H9 (cell line): Measurements from ENCODE around the gene NCS1. TPM values are rescaled to one million over a fixed set of nuclear protein-coding genes. Genes with fewer than 3 reads are reported as not detected.

Experiments used
- DNase-seq: peaks from one replicate; pipeline ENCODE4 v3.0.0-alpha.2; 2017
- H2AFZ ChIP-seq: one replicate; pipeline ENCODE4 v1.6.1; 2013; ENCODE audit warnings: mild to moderate bottlenecking, low read length, control low read depth, moderate library complexity
- H2AK5ac ChIP-seq: 2 replicates; pipeline ENCODE4 v1.6.1; 2013; ENCODE audit warnings: low read length, control low read depth, mixed read lengths; ENCODE audit not compliant: insufficient read length
- H2BK120ac ChIP-seq: one replicate; pipeline ENCODE4 v1.6.1; 2013; ENCODE audit warnings: low read depth, mild to moderate bottlenecking, low read length, control low read depth, inconsistent platforms; ENCODE audit not compliant: poor library complexity, severe bottlenecking
- H2BK12ac ChIP-seq: 2 replicates; pipeline ENCODE4 v1.6.1; 2013; ENCODE audit warnings: low read length, control low read depth, mixed read lengths, low read depth; ENCODE audit not compliant: insufficient read length
- H2BK15ac ChIP-seq: 2 replicates; pipeline ENCODE4 v1.6.1; 2013; ENCODE audit warnings: low read depth, low read length, control low read depth
- H2BK20ac ChIP-seq: one replicate; pipeline ENCODE4 v1.6.1; 2013; ENCODE audit warnings: low read depth, mild to moderate bottlenecking, low read length, control low read depth, inconsistent platforms; ENCODE audit not compliant: poor library complexity, severe bottlenecking
- H2BK5ac ChIP-seq: 2 replicates; pipeline ENCODE4 v1.6.1; 2013; ENCODE audit warnings: low read length, control low read depth, mixed read lengths; ENCODE audit not compliant: insufficient read length
- H3K14ac ChIP-seq: 2 replicates; pipeline ENCODE4 v1.6.1; 2013; ENCODE audit warnings: low read length, control low read depth; ENCODE audit not compliant: insufficient read depth
- H3K18ac ChIP-seq: 2 replicates; pipeline ENCODE4 v1.6.1; 2013; ENCODE audit warnings: low read depth, mild to moderate bottlenecking, mixed read lengths, low read length, control low read depth; ENCODE audit not compliant: insufficient read length
- H3K23ac ChIP-seq: 2 replicates; pipeline ENCODE4 v1.6.1; 2013; ENCODE audit warnings: low read length, control low read depth, mixed read lengths, low read depth; ENCODE audit not compliant: insufficient read length
- H3K23me2 ChIP-seq: 2 replicates; pipeline ENCODE4 v1.6.1; 2013; ENCODE audit warnings: low read depth, mild to moderate bottlenecking, mixed read lengths, low read length, control low read depth; ENCODE audit not compliant: insufficient read length, poor library complexity, severe bottlenecking
- H3K27ac ChIP-seq: 2 replicates; pipeline ENCODE4 v1.5.1; 2013; ENCODE audit warnings: low read length, control low read depth, mixed read lengths, low read depth; ENCODE audit not compliant: insufficient read length
- H3K27me3 ChIP-seq: 2 replicates; pipeline ENCODE4 v1.6.1; 2013; ENCODE audit warnings: low read length, control low read depth, inconsistent platforms; ENCODE audit not compliant: insufficient read depth
- H3K4ac ChIP-seq: 2 replicates; pipeline ENCODE4 v1.6.1; 2013; ENCODE audit warnings: low read depth, mild to moderate bottlenecking, control low read depth, inconsistent platforms, low read length, moderate library complexity
- H3K4me1 ChIP-seq: 2 replicates; pipeline ENCODE4 v1.6.1; 2013; ENCODE audit warnings: low read length, control low read depth, inconsistent platforms; ENCODE audit not compliant: insufficient read depth
- H3K4me2 ChIP-seq: 2 replicates; pipeline ENCODE4 v1.6.1; 2013; ENCODE audit warnings: low read length, control low read depth, mixed read lengths; ENCODE audit not compliant: insufficient read length, insufficient read depth
- H3K56ac ChIP-seq: 2 replicates; pipeline ENCODE4 v1.6.1; 2013; ENCODE audit warnings: low read depth, mild to moderate bottlenecking, mixed read lengths, low read length, control low read depth; ENCODE audit not compliant: insufficient read length
- H3K79me1 ChIP-seq: 2 replicates; pipeline ENCODE4 v1.6.1; 2013; ENCODE audit warnings: low read depth, mild to moderate bottlenecking, moderate library complexity, low read length, control low read depth, inconsistent platforms; ENCODE audit not compliant: insufficient read depth, poor library complexity, severe bottlenecking
- H3K79me2 ChIP-seq: 2 replicates; pipeline ENCODE4 v1.6.1; 2013; ENCODE audit warnings: low read length, control low read depth, inconsistent platforms; ENCODE audit not compliant: insufficient read depth
- H3K9ac ChIP-seq: 2 replicates; pipeline ENCODE4 v1.6.1; 2013; ENCODE audit warnings: low read length, control low read depth, mixed read lengths; ENCODE audit not compliant: insufficient read length; ENCODE audit errors: extremely low read depth
- H3K9me3 ChIP-seq: one replicate; pipeline ENCODE4 v1.6.1; 2013; ENCODE audit warnings: low read depth, low read length, inconsistent platforms; ENCODE audit not compliant: control insufficient read depth
- H3T11ph ChIP-seq: one replicate; pipeline ENCODE4 v1.6.1; 2013; ENCODE audit warnings: mild to moderate bottlenecking, low read length, control low read depth, inconsistent platforms
- H4K20me1 ChIP-seq: one replicate; pipeline ENCODE4 v1.6.1; 2013; ENCODE audit not compliant: control insufficient read depth, insufficient read length, insufficient read depth
- H4K5ac ChIP-seq: 2 replicates; pipeline ENCODE4 v1.6.1; 2013; ENCODE audit warnings: low read depth, mild to moderate bottlenecking, mixed read lengths, low read length, control low read depth; ENCODE audit not compliant: insufficient read length
- H4K8ac ChIP-seq: replicated peaks from 2 replicates; pipeline ENCODE4 v1.6.1; 2013; ENCODE audit warnings: low read length, control low read depth, mixed read lengths, low read depth; ENCODE audit not compliant: insufficient read length
- H4K91ac ChIP-seq: 2 replicates; pipeline ENCODE4 v1.6.1; 2013; ENCODE audit warnings: low read depth, mild to moderate bottlenecking, moderate library complexity, mixed read lengths, low read length, control low read depth; ENCODE audit not compliant: insufficient read length
- H3K27ac Mint-ChIP-seq, 3 experiments: 2 replicates in 2 of 3; 3 replicates in 1 of 3; pipeline ENCODE4 v1.8.0; 2020 to 2021; ENCODE audit warnings: mixed read lengths in 3 of 3, mild to moderate bottlenecking in 1 of 3, moderate library complexity in 1 of 3
- H3K27me3 Mint-ChIP-seq: 2 replicates; pipeline ENCODE4 v1.8.0; 2021; ENCODE audit warnings: low read depth, mild to moderate bottlenecking, moderate library complexity, mixed read lengths
- H3K36me3 Mint-ChIP-seq, 3 experiments: 2 replicates in 2 of 3; 3 replicates in 1 of 3; pipeline ENCODE4 v1.8.0; 2020 to 2021; ENCODE audit warnings: low read depth in 3 of 3, mixed read lengths in 3 of 3; ENCODE audit not compliant: insufficient read depth in 1 of 3
- H3K4me1 Mint-ChIP-seq, 2 experiments: 2 replicates each; pipeline ENCODE4 v1.8.0; 2020; ENCODE audit warnings: mixed read lengths in 2 of 2
- H3K4me3 Mint-ChIP-seq, 2 experiments: 2 replicates in 1 of 2; 3 replicates in 1 of 2; pipeline ENCODE4 v1.8.0; 2020 to 2021; ENCODE audit warnings: mild to moderate bottlenecking in 2 of 2, mixed read lengths in 2 of 2, moderate library complexity in 1 of 2
- H3K9me3 Mint-ChIP-seq, 2 experiments: 2 replicates in 1 of 2; 3 replicates in 1 of 2; pipeline ENCODE4 v1.8.0; 2020; ENCODE audit warnings: mild to moderate bottlenecking in 2 of 2, mixed read lengths in 2 of 2, moderate library complexity in 1 of 2
- CTCF ChIP-seq: fragments of 200-600 bp; sonication (generic); conservative IDR thresholded peaks from 3 replicates; pipeline ENCODE4 v1.8.0; 2021; ENCODE audit warnings: antibody characterized with exemption, mild to moderate bottlenecking
- WGBS: extraction: QIAGEN DNeasy Blood & Tissue Kit; methylation state at CpG from one replicate; pipeline ENCODE4 v1.1.7; 2013; ENCODE audit warnings: missing lambda C conversion rate, low lambda C conversion rate, mixed read lengths; ENCODE audit not compliant: insufficient read length; ENCODE audit errors: extremely low coverage; 5-methylcytosine and 5-hydroxymethylcytosine counted together
- total RNA-seq: library from RNA; stranded (reverse); gene quantifications from 2 replicates; pipeline ENCODE4 v1.2.1, GENCODE V29; 2021

Gene NCS1
- total RNA-seq, 1 experiment from 2014 or later = 38.1 TPM

- Histone ChIP-seq H4K91ac (no peak overlapping the region), H3K4me1 (peaks cover 2% of the 10 kb centered on the region; the same call in 1 of the 2 replicates), H4K20me1 (no peaks in the 10 kb centered on the region), H3T11ph (no peak overlapping the region), H2AK5ac (no peak overlapping the region), H3K27me3 (no peaks in the 10 kb centered on the region), H3K14ac (no peak overlapping the region), H2BK20ac (no peak overlapping the region), H3K79me2 (no peaks in the 10 kb centered on the region), H3K23ac (no peak overlapping the region), H3K56ac (no peak overlapping the region), H3K18ac (no peak overlapping the region), H2AFZ (no peak overlapping the region), H3K4me2 (no peak overlapping the region), H2BK5ac (no peak overlapping the region), H2BK15ac (no peak overlapping the region), H3K23me2 (no peaks in the 10 kb centered on the region), H2BK120ac (no peak overlapping the region), H3K9me3 (no peaks in the 10 kb centered on the region), H4K5ac (no peak overlapping the region), H4K8ac (no peak overlapping the region), H2BK12ac (no peak overlapping the region), H3K79me1 (no peaks in the 10 kb centered on the region), H3K9ac (no peak overlapping the region), H3K4ac (no peak overlapping the region), H3K27ac (no peak overlapping the region)
- no peak for DNase-seq
- H3K4me1 Mint-ChIP-seq = peaks cover 19 to 36% of the 10 kb centered on the region in 2 experiments
- no peaks in the 10 kb centered on the region for H3K9me3 Mint-ChIP-seq
- WGBS = no CpG with 5 or more reads among the region's 17 CpGs
- H3K4me3 Mint-ChIP-seq = no peak overlapping the region
- H3K27me3 Mint-ChIP-seq = no peaks in the 10 kb centered on the region; the same call in 1 of the 2 replicates
- TF ChIP-seq CTCF = no peak
- peak overlapping the region in 2 of 3 experiments; percentile 0 to 23; a peak in 1 of 7 replicates for H3K27ac Mint-ChIP-seq
- peaks cover 0 to 37% (median 9%) of the 10 kb centered on the region in 3 experiments; a peak in 5 of 7 replicates for H3K36me3 Mint-ChIP-seq
These were observed 114.0 kb downstream of the NCS1 start for GRCh38 chr9:130286072-130286770.

Other genes starting within 250 kb of the NCS1 start
- gene FNBP1, start 129.2 kb upstream of the NCS1 start, total RNA-seq = 35.9 and 36.5 TPM in 2 replicates
- 38.0 and 38.6 TPM in 2 replicates for gene GPR107, start 118.5 kb upstream of the NCS1 start, total RNA-seq
- gene HMCN2, start 93.4 kb downstream of the NCS1 start, total RNA-seq = 6.7 and 8.6 TPM in 2 replicates